ENCODE data around the gene ALG3.

DNA sequence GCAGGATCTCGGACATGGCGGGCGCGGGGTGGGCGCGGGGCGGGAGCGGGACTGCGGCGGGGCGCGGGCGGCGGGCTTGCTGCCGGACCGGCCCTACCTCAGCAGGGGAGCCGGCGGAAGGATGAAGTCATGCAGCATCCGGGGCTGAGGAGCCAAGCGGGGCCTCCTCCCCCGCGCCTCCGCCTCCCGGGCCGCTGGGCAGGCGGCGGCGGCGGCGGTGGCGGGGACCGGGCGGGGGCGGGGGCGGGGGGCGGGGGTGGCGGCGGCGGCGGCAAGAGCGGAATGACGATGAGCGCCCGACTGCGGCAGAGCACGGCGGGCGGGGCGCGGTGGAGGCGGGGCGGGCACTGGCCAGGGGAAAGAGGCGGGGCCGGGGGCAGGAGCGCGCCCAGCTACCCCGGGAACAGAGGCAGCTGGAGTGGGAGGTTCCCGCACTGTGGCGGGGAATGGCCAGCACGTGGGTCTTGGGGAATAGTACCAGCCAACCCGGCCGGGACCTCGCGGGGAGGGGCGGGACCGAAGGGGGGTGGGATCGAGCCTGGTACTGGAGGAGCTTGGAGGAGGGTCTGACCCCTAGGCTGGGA lies 12.6 kb upstream of the ALG3 start, which contains the start of gene CAMK2N2:
- TF ChIP-seq CTCF (IDR thresholded peaks at IDR 0.05) (no peak), POLR2A (IDR thresholded peaks at IDR 0.05) (no peak)
